HFF-Myc (cell line): ENCODE data around the gene ULK4.
A peak's percentile ranks its signal among the peaks of the same experiment; 100 is the strongest.

Experiments used
- DNase-seq: peaks from one replicate; pipeline ENCODE4 v3.0.0-alpha.2; 2011; ENCODE audit warnings: low read depth; ENCODE audit errors: extremely low read depth
- H3K4me3 ChIP-seq: replicated peaks from 2 replicates; pipeline ENCODE4 v1.5.1; 2011; ENCODE audit warnings: low read depth, mild to moderate bottlenecking, control low read depth, low read length
- TF ChIP-seq, protein P1 (sequence below): IDR thresholded peaks from 2 replicates; pipeline ENCODE4 v1.5.1; 2012; ENCODE audit warnings: mild to moderate bottlenecking, low read depth, low read length, control low read depth; ENCODE audit errors: missing control alignments

The ULK4 gene

DNA sequence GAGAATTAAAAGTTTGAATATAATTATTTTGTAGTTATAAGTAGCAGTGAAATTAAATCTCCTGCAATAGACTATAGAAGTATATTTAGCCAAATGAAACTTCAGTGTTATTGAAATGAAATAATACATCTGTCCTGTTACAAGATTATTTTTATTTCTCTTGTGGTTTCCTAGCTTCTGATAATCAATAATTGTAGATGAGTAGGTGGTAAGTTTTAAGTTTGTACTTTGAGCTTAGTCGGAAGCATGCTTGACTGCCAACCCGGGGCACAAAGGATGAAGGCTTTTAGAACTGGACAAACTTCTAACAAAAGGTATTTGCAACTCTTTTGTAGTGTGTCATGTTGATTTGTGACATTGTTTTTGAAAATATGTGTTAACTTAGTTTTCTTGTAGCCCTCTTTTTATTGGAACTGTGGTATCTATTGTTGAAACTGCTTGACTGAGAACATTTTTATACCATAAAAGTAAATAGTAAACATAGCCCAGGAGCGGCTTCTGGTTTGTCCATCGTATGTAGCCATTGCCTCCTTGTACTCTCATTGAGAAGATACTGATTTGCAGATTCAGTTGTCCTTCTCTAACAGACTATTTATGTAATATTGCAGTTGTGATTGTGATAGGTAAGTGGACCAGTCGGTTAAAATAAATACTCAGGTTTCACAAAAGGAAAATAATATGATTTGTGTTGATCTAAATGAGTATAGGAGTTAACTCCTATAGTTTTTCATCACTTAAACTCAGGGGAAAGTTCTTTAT, 759.6 kb downstream of the ULK4 start:
- DNase-seq: no peak
- peak overlapping the region; percentile 52 for H3K4me3 ChIP-seq
- TF ChIP-seq, protein P1, sequence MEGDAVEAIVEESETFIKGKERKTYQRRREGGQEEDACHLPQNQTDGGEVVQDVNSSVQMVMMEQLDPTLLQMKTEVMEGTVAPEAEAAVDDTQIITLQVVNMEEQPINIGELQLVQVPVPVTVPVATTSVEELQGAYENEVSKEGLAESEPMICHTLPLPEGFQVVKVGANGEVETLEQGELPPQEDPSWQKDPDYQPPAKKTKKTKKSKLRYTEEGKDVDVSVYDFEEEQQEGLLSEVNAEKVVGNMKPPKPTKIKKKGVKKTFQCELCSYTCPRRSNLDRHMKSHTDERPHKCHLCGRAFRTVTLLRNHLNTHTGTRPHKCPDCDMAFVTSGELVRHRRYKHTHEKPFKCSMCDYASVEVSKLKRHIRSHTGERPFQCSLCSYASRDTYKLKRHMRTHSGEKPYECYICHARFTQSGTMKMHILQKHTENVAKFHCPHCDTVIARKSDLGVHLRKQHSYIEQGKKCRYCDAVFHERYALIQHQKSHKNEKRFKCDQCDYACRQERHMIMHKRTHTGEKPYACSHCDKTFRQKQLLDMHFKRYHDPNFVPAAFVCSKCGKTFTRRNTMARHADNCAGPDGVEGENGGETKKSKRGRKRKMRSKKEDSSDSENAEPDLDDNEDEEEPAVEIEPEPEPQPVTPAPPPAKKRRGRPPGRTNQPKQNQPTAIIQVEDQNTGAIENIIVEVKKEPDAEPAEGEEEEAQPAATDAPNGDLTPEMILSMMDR: no peak

DNA sequence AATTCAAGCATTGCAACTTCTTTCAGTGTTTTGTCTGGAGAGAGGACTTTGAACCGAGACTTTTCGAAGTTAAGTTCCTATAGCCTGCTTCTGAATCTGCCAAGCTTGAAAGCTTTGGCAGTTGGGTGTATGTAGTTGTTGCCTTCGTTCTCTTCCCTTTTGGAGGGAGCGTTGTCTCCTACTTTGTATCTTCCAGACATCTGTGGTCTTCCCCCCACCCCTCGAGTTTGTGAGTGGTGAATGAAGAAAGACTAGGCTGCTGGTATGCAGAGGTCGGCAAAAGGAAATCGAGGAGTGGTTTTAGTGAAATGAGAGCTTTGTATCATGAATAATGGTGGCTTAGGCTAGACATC, 761.3 kb downstream of the ULK4 start:
- TF ChIP-seq, protein P1: no peak
- H3K4me3 ChIP-seq: peak overlapping the region; percentile 52
- no peak for DNase-seq

- TF ChIP-seq, protein P1: no peak
- no peak for DNase-seq
- peak overlapping the region; percentile 52 for H3K4me3 ChIP-seq
Observed at GRCh38 chr3:41199866-41200668, 761.8 kb downstream of the ULK4 start.

- DNase-seq: peak; percentile 62
- TF ChIP-seq, protein P1: no peak
- peak within 1 kb of the TSS; percentile 52 for H3K4me3 ChIP-seq
Observed at GRCh38 chr3:41198950-41199865, 762.7 kb downstream of the ULK4 start, which contains the start of gene CTNNB1. TSS of gene CTNNB1 (plus strand) at chr3:41199505. CDS start at chr3:41224069, 24,564 bp downstream.

- DNase-seq: no peak
Observed at GRCh38 chr3:41198526-41198925, 763.4 kb downstream of the ULK4 start.

DNA sequence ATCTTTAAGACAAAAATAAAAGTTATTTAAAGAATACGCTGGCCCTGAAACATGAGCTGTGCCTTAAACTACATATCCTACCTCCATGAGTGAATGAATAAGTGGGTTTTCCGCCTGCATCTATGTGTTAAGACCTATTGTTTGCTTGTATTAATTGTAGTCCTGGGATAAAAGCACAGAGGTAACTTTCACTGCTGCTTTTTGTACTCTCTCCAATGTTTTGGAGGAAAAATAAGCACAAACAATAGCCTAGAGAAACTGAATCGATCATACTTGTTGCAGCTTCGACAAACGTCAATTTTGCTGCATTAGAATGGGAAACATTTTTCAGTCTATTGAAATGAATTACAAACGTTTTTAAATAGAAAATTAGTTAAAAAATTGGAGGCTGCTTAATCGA, 763.9 kb downstream of the ULK4 start:
- TF ChIP-seq, protein P1: no peak
- H3K4me3 ChIP-seq: no peak overlapping the region
- no peak for DNase-seq

More at GRCh38 chr3:41198526-41198925, 763.4 kb downstream of the ULK4 start:
- peak overlapping the region; percentile 52 for H3K4me3 ChIP-seq
- TF ChIP-seq, protein P1: no peak
